Measurements from ENCODE around the gene TP53. TPM values are rescaled to one million over a fixed set of nuclear protein-coding genes. Genes with fewer than 3 reads are reported as not detected.

TP53 gene
- total RNA-seq, result 74.1 TPM

DNA sequence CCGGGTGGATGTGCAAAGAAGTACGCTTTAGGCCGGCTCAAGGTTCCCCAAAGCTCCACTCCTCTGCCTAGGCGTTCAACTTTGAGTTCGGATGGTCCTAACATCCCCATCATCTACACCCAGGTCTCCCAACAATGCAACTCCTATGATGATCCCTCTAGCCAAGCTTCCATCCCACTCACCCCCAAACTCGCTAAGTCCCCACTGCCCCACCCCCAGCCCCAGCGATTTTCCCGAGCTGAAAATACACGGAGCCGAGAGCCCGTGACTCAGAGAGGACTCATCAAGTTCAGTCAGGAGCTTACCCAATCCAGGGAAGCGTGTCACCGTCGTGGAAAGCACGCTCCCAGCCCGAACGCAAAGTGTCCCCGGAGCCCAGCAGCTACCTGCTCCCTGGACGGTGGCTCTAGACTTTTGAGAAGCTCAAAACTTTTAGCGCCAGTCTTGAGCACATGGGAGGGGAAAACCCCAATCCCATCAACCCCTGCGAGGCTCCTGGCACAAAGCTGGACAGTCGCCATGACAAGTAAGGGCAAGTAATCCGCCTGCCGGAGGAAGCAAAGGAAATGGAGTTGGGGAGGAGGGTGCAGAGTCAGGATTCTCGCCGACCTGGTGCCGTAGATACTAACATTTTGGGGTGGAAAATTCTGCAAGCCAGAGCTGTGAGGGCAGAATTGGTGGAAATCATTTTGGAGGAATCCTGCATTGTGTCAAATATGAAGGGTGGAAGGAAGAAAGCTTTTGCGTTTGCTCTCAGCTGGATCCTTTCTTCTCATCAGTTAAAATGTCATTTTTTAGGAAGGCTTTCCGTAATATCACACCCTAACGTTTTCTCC, at the start of gene TP53:
TSS of gene TP53 (minus strand) at position 419 of the 836 bp plus-strand sequence. CDS start 10,896 bp downstream, outside the sequence.
- ATAC-seq, result peak; percentile 54

DNA sequence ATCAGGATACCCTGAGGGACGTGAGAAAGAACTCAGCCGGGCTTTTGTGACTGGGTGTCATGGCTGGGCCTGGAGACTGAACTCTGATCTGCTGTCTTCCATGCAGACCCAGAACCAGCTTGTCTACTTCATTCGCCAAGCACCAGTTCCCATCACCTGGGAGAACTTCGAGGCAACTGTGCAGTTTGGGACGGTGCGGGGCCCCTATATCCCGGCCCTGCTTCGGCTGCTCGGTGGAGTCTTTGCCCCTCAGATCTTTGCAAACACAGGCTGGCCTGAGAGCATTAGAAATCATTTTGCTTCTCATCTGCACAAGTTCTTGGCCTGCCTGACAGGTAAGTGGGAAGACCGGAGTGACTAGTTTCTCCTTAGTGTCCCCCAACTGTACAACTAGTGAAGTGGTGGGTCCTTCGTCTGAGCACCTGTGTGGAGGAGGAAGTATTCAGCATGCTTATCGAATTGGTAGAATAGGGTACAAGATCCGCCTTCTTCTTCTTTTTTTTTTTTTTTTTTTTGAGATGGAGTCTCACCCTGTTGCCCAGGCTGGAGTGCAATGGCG, 45.8 kb upstream of the TP53 start:
- no peak for ATAC-seq

DNA sequence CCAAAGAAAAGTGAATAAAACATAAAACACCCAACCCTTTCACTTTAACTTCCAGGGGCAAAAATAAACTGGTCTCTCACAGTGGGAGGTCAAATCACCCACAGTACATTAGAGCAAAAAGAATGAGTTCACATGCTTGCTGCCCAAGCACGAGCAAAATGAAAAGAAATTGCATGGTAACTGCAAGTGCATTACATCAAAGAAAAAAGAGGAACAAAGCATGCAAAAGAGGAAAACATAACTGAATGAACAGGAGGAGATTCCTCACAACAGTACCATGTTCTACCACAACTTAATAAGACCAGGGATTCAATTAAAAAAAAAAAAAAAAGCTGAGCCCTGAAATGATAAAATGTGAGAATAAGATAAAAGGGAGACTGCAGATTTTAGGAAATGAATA, 42.5 kb upstream of the TP53 start:
- no peak for ATAC-seq

DNA sequence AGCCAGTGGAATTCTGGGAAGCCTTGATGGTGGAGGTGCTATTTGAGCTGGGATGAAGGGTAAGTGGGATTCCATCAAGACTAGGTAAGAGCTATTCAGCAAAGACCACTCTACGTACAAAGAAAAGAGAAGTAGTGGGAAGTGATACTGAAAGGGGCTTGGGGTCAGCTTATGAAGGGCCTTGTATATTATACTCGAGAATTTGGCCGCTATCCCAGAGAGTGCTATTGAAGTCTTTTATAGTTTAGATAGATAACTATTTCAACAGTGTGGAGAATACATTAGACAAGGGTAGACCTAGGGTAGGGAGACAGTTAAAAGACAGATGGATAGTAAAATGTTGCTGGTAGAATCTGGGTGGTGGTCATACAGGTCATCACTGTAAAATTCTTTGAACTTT, 40.6 kb upstream of the TP53 start:
- no peak for ATAC-seq

DNA sequence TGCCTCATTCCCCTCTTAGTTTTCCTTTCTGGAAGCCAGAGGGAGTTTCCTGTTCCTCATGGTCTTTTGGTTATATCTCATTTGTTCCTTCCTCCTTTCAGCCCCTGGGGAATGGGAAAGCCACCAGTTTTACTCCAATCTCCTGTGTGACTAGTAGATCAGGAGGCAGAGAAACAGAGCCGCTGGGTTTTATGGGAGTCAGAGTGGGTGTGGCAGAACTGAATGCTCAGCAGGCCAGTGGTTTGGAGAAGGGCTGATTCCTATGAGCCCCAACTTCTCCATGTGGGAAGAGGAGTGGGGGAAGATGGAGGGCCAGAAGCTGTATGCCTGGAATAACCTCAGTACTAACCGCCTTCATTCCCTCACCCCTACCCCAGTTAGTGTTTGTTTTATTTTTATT, 34.3 kb upstream of the TP53 start:
- no peak for ATAC-seq

DNA sequence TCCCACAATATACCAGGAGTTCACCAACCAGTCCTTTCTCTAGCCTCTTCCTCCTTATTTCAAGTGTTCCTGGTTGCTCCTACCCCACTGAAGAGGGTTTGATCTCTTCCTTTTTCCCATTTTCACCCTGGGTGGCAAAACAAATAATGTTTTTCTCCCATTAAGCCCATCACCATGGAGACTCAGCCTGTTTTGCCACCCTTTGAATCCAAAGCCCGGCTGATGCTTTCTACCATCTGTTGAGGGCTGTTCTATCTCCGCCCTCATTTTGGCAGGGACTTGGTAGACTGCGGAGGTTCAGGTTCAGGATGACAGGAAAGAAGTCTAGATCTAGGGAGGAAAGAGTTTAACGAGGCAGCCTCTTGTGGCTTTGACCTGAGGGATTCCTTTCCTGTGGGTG, 32.8 kb upstream of the TP53 start:
- no peak for ATAC-seq

DNA sequence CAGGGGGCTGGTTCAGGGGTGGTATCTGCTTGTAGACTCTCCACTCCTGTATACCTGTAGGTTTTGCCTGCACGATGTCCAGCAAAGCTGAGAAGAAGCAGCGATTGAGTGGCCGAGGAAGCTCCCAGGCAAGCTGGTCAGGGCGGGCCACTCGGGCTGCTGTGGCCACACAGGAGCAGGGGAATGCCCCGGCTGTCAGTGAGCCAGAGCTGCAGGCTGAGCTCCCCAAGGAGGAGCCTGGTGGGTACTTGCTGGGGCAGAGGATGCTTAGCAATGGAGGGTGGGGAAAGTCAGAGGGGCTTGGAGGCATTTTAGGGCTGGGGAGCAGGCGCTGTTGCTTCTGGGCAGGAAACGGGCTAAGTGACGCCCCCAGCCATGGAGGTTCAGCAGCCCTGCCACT, 32.4 kb upstream of the TP53 start:
- no peak for ATAC-seq

DNA sequence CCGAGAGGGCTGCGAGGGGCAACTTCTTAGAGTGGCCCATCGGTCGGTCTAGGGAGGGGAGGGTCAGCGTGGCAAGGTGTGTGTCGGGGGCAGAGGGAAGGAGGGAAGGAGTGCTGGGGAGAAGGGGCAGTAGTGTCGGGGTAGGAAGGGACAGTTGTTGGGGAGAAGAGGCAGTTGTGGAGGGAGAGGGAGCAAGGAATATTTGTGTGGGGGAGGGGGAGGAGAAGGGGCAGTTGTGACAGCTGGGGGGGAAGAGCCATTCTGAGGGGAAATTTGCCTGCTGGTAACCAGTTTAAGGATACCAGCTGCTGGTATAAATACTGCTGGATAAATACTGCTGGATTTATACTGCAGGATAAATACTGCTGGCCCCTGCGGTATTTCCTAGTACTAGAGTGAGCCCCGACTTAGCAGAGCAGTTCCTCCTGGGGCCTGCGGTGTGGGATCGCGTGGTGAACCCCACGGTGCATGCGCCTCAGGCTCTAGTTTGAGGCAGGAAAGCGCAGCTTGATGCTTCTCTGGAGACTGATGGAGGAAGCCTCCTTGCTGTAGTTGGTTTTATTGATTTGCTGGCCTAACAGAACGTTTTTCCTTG, 30.6 kb upstream of the TP53 start:
- ATAC-seq, result no peak

DNA sequence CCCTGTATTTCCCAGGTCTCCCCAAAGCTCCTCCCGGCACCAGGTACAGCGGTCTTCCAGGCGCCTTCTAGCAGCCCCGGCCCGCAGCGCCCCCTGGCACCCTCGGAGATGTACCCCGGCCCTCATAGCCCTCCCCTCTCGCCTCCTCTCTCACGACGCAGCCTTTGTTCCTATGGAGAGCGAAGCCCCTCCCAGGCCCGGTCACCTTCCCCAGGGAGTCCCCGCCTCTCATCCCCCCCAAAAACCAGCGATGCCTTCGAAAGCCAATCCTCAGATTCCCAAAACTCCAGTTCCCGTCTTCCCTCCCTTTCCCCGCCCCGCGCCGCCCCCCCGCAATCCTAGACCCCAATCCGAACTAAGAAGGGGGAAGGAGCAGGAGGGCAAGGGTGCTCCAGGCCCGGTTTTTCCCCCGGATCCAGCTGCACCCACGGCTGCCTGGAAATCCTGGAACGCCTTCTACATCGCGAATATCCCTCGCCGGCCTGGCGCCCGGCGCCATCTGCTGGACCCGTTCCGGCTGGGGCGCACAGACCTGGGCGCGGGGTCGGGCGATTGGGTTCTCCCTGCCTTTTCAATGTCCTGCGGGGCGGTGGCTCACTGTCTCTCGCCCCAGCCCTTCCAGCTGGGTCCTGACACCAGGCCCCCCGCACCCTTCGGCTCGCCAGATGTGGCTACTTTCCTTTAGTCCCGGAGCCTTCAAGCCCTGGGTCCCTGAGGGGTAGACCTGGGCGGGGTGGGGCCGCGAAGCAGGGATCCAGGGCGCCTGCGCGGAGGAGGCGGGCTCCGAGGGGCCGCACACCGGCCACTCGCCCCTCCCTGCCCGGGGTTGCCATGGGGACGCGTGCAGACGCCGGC, 29.8 kb upstream of the TP53 start, which contains the start of gene DNAH2:
TSS of gene DNAH2 (plus strand) at position 844 of the 855 bp plus-strand sequence. CDS start 1,991 bp downstream, outside the sequence.
- peak; percentile 84 for ATAC-seq

DNA sequence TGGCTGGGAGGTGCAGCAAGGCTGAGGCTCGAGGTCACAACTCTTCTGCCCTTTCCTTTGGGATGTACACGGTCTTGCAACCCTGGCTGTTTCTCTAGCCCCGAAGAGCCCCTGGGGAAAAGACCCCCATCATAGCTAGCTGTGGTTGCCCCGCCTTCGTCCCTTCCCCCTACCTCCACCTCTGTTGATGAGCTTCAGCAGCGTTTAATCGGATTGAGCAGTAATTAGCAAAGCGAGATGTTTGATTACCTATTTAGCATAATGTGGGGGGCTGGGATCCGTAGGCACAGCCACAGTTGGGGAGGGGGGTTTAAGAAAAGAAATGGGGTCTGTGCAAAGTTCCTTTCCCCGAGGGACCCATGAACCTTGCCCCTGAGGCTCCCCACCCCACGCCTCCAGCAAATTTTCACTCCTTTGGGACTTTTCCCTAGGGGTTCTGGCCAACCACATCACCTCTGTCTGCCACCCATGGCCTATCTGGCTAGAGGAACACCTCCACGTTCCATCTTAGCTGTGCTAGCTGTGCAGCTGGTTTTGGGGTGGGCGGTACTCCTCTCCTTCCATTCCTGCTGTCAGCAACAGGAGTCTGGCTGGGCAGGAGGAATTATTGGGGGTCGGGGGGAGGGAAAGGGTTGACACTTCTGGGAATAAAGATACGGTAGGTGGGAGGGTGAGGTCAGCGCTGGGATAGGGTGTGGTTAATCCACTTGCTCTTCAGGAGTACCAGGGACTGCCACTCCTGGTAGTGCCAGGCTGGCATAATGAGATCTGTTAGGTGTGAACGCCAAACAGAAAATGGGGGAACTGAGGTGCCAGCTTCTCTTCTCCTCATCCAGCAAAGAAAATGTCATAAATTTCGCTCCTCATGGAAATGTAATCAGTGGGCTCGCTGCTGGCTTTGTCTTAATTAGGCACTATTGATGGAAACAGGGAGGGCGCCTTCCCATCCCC, 28.9 kb upstream of the TP53 start:
- ATAC-seq, result no peak

DNA sequence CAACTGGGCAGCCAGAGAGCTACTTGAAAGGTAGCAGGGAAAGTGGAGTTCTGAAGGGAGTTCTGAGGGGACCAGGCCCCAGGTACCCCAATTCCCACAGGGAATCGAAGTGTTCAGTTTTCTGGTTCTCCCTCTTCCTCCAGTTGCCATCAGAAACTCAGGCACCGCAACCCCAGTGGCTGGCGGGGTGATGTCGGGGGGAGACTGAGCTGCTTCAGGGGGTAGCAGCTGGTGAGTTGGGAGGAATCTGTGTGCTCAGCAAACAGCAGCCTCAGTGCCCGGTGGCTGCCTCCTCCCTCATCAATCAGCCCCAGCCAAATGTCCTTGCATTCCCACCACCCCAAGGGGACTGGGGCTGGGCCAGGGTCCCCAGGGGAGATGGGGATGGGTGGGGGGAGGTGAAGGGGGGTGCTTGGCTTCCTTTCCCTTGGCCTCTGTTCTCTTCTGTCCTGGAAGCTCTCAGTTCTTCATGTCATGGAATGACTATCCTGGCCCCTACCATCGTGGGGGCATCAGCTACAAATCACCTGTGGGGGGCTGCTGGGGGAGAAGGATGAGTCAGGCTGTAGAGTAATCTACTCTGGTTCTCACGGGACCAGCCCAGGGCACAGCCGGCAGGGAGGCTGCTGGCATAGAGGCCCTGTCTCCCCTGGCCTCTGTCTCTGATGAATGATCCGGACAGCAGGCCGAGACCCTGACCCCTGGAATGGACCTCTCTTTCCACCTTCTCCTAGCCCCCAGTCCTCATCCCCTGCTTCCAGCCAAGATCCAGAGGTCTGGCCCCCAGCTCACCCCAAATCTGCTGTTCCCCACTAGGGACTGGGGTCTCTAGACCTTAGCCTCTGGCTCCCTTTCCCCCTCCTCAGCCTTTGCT, 27.7 kb upstream of the TP53 start:
- no peak for ATAC-seq

DNA sequence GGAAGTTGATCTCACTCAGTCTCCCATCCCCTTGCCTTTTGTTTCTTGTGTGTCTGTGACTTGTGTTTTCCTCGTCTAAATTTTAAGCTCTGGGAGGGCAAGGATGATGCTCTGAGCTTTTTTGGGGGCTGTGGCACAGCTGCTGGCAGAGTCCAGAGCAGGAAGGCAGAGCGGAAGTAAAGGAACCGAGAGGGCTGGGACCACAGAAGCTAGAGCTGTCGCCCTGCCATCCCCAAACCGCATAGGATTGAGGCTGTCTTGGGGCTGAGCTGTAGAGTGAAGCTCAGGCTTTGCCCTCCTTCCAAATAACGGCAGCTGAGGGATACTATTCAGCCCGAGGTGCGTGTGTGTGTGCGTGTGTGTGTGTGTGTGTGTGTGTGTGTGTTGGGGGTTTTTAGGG, 26.5 kb upstream of the TP53 start:
- no peak for ATAC-seq

DNA sequence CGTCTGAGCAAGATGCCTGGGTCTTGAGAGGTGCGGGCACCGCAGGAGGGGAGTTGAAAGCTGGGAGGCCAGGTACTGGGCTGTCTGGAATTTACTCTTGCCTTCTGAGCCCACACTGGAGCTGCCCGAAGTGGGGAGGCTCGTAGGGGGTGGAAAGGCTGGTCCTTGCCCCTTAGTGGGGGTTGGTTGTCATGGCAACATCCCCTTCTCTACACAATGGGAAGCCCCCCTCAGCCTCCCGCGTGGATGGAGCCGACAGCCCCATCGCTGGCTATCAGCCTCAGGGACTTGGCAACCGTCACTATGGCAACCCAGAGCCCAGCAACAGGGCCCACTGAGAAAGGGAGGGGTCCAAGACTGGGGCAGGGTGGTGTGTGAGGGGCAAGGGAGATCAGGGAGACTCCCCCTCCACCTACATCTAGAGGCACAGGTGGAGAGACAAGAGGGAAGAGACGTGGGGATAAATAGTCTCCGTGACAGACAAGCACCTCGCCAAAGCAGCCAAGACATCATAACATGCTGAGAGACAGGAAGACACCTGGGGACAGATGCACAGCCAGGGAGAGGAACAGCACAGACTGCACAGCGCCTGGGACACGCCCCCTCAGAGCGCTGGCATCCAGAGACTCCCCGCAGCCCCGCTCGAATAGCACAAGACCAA, 25.0 kb upstream of the TP53 start:
- no peak for ATAC-seq

DNA sequence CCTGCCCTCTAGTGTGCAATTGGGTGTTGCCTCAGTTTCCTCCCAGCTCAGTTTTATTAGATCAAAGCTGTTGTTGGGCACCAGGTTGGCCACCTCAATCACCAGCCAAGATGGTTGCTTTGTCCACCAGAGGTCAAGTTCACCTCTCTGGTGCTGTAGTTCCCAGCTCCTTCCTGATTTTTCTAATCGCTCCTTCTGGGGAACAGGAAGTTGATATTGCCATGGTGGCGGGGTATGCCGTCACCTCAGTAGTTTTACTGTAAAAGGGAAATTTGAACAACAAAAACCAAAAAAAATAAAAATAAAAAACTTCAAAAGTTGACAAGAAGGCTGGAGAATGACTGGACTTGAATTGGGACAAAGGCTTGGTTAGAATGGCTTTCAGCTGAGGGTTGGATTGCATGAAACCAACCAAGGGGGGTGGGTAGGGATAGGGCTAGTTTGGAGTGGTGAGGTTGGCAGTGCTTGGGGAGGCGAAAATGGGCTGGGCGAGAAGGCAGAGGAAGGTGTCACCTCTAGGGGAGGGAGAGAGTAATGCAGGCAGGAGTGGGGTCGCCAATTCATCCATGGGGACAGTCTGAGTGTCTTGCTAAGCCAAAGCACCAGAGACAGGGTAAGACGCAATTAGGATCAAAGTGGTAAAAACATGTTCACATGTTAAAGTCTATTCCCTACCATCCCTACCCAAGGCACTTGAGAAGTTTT, 23.9 kb upstream of the TP53 start:
- ATAC-seq, result no peak

DNA sequence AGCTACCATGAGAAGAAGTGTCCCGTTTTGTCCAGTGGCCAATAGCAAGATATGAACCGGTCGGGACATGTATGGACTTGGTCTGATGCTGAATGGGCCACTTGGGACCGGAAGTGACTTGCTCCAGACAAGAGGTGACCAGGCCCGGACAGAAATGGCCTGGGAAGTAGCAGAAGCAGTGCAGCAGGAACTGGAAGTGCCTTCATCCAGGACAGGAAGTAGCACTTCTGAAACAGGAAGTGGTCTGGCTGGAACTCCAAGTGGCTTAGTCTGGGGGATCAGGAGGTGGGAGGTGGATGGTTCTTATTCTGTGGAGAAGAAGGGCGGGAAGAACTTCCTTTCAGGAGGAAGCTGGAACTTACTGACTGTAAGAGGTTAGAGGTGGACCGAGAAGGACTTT, 23.0 kb upstream of the TP53 start:
- no peak for ATAC-seq

DNA sequence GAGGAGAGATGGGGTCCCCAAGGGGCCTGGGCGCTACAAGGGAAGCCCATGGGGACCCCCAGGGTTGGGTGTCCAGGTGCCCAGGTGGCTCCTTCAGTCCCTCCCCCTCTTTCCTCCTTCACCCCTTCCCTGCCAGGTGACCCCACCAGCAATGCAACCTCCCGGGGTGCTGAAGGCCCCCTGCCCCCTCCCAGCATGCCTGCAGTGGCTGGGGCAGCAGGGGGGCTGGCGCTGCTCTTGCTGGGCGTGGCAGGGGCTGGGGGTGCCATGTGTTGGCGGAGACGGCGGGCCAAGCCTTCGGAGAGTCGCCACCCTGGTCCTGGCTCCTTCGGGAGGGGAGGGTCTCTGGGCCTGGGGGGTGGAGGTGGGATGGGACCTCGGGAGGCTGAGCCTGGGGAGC, 21.7 kb upstream of the TP53 start:
- ATAC-seq, result no peak

DNA sequence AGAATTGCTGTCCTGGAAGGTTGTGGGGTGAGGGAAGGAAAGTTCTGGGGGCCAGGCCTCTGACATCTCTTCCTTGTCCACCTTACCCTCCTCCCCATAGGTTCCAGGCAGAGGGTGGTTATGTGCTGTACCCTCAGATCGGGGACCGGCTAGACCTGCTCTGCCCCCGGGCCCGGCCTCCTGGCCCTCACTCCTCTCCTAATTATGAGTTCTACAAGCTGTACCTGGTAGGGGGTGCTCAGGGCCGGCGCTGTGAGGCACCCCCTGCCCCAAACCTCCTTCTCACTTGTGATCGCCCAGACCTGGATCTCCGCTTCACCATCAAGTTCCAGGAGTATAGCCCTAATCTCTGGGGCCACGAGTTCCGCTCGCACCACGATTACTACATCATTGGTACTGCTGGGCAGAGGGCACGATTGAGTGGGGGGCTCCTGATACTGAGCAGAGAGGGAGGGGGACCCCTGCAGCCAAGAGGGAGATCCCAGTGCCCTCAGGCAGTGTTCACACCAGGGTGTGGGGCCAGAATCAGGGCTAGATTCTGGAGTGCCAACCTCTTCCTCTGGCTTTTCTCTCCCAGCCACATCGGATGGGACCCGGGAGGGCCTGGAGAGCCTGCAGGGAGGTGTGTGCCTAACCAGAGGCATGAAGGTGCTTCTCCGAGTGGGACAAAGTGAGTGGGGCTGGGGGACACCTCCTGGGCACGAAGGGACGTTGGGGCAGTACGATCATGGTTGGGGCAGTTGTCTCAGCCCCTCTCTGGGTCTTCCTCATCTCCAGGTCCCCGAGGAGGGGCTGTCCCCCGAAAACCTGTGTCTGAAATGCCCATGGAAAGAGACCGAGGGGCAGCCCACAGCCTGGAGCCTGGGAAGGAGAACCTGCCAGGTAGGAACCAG, 20.8 kb upstream of the TP53 start:
- ATAC-seq, result no peak

DNA sequence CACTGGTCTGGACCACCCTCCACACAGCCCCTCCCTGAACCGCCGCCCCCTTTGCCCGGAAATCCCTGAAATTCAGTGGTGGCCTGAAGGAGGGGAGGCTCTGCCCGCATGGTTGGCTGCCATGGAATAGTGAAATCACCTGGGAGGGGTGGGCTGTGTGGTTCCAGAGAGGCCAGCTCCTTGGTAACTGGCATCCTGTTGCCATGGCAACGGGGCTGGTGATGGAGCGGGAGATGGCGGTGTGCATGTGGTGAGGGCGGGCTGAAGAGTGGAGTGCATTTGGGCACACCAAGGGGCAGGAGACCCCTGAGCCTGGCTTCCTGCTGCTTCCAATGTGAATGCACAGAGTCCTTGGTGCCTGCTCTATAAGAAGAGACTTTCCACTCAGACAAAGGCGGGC, 20.2 kb upstream of the TP53 start:
- no peak for ATAC-seq

All from esophagus mucosa (tissue), 1 donor.